AML-193 (cell line): Measurements from ENCODE around the gene GPANK1.
A peak's percentile ranks its signal among the peaks of the same experiment; 100 is the strongest.

Experiments used
- DNase-seq, 2 experiments: peaks; one replicate each; lab custom pipeline; 2025; lab: John Stamatoyannopoulos, UW

The GPANK1 gene

DNA sequence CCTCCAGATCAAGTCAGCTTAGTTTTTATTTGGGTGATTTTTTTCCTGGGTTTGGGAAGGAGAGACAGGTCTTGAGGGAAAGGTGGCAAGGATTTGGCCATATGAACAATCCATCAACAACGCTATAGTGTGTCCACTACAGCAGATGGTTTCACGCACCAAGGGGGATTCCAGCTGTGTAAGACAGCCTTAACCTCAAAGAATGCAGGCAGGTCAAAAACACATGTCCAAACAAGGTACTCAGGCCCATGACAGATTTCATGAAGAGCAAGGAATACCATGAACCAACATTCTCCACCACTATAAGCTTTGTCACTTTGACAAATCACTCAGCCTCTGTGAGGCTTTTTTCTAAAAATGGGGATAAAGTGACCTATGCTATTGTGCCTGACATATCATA, 47.8 kb downstream of the GPANK1 start:
- DNase-seq: no peak

DNA sequence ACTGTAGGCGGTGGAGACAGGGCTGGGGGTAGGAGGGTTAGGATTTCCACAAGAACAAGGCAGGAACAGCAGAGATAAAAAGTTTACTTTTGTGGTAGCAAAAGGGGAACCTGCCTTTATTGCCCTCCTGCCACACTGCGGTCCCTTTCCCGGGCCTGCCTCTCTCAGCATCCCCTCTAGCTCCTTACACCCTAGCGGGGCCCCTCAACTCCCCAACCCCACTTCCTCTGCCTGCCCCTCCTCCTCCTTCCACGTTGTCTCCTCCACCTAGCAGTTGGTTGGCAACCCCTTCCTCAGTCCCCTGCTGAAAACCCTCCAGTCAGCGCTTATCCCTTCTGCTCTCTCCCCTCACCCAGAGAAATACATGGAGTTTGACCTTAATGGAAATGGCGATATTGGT, 49.0 kb downstream of the GPANK1 start:
- DNase-seq: peak; percentile 78 to 82

DNA sequence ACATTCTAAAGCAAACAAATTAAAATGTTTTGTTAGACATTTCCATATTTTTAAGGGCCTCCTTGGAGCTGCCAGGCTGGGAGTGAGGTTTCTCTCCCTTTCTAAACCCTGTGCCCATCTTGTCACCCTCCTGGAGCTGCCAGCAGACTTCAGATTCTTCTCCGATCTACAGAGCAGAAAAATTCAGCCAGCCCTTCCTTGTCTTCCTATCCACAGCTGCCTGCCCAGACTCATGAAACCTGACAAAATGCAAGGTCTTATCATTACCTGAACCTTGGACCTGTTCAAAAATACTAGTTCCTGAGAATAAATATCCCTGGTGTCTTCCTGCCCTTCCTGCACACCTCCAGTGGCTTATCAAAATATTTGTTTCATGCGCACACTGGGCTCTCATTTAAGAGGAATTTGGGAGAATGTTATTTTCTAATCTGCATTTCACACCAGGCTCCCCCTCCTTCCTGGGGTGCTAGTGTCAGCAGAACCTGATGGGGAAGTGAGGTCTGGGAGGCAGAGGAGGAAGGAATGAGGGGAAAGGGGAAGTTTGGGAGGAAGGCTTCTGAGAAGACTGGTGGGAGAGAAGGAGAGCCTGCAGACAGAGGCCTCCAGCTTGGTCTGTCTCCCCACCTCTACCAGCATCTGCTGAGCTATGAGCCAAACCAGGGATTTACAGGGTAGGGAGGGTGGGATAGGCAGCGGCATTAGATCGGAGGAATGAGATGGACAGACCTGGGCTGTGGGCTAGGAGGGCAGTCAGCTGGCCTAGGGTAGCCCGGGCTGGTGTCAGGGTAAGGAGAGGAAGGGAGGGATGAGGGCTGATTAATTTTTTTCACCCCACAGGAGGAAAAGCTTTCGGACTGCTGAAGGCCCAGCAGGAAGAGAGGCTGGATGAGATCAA, 49.9 kb downstream of the GPANK1 start, which contains the start of gene AIF1:
Gene AIF1 (plus strand): TSS at position 551 of the 895 bp plus-strand sequence. CDS start 96 bp downstream, at position 647.
- DNase-seq: peak; percentile 39 to 72

DNA sequence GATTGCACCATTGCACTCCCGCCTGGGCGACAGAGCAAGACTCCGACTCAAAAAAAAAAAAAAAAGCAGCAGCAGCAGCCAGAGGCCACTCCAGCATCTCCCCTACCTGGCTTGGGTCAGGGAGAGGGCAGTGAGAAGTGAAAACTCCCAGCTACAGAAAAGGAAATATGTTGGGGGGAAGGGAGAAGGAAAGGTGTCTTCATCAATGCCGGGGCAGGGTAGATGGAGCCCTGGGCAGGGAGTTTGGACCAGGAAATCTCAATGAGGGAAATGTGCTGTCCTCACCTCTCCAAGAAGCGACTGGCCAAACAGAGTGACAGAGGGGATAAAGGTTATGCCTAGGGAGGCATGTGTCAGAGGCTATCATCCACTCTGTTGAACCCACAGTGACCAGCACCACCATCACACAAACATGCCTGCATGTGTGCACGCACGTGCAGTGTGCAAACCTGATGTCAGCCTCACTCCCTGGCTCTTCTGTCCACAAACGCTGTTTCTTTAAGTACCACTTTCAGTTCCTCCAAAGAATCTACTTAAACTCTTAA, 50.6 kb downstream of the GPANK1 start:
- peak; percentile 23 for DNase-seq
